TTC549 (cell line): Measurements from ENCODE around the gene DR1.

Experiments used
- FAIRE-seq: peaks from 2 replicates; lab custom pipeline; 2012; peaks lifted over from hg19 to GRCh38; lab: Jason Lieb, UNC

Gene DR1

GRCh38 chr1:93345633-93346420 is at the start of gene DR1:
Gene DR1 (plus strand): TSS chr1:93345907. CDS start chr1:93346646, 739 bp downstream.
- FAIRE-seq = no peak

DNA sequence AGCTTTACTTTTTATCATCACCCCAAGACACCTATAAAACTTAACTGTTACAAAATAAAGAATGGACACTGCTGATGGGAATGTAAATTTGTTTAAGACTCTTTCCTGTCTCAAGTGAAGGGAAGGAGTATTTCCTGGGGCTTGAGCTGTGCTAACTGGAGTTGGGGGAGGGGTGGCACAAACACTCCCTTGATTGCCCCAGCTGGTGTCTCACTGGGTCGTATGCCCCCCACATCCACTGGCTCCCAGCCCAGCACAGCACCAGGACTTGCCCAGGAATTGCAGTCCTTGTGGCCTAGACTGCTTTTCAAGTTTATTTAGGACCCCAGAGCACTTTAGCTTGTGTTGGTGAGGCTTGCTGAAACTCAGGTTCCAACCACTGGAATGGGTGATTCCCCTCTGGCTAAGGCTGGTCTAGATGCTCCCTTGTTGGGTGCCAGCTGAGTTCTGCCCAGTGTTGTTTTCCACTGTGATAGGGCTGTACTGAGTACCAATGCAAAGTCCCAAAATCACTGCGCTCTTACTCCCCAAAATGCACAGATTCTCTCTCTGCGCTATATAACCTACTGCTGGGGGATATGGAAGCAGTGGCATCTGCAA is 49.1 kb upstream of the DR1 start:
- no peak for FAIRE-seq

- FAIRE-seq = no peak
These were observed 44.6 kb upstream of the DR1 start for GRCh38 chr1:93301131-93301530.

- FAIRE-seq = no peak
These were observed 43.6 kb upstream of the DR1 start for GRCh38 chr1:93302078-93302477.

GRCh38 chr1:93304716-93305138 is 41.0 kb upstream of the DR1 start:
- FAIRE-seq = peak; percentile 82

GRCh38 chr1:93306920-93307319 is 38.8 kb upstream of the DR1 start:
- FAIRE-seq = no peak

DNA sequence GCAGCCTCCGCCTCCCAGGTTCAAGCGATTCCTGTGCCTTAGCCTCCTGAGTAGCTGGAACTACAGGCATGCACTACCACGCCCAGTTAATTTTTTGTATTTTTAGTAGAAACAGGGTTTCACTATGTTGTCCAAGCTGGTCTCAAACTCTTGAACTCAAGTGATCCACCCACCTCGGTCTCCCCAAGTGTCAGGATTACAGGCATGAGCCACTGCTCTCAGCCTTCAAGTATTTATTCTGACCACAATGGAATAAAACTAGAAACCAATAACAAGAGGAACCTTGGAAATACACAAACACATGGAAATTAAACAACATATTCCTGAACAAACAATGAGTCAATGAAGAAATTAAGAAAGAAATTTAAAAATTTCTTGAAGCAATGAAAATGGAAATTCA is 32.7 kb upstream of the DR1 start:
- FAIRE-seq = no peak

DNA sequence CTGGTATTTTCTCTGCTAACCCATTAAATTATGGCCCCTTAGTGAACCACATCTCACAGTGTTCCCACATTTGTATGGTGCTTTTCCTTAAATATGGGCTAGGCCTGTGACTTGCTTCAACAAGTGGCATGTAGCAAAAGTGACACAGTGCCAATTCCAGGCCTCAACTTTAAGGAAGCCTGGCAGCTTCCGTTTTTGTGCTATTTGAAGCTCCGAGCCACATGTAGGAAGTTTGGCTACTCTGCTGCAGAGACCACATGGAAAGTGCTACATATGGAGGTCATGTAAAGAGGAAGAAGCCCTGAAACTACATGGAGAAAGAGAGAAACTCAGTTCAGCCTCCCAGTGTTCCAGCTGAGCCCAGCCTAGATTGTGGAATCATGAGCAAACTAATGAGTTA is 28.5 kb upstream of the DR1 start:
- no peak for FAIRE-seq

DNA sequence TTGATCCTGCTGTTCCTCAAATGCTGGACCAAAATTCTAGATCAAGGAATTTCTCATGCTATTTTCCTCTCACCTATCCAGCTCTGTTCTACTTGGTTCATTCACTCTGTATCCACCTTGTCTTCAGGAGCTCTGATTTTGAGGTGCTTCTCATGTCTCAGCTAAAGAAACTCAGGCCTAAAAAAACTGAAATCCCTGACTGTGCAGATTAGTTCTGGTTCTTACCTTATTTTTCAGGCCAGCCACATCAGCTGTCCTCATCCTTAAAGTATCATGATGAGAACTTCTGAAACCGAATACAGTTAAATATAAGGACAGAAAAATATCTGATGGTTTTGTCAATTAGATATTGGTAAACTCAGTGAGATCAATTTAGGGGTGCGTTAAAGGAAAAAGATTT is 27.8 kb upstream of the DR1 start:
- FAIRE-seq = no peak

DNA sequence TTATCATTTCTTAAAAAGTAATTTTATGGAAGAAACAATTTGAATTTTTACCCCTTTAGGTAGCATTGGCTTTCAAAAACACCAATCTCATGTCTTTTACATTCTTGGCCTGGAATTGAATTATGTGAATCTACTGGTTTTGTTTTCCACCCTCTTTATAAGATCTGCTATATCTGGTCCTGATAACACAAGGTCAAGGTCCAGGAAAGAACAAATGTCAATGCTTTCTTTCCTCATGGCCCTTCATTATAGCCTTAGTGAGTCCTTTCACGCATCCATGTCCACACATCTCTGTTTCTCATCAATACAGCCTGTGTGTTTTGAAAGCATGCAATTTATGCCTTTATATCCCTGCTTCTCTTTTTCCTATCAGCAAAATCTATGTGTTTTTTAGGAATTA is 24.0 kb upstream of the DR1 start:
- no peak for FAIRE-seq

DNA sequence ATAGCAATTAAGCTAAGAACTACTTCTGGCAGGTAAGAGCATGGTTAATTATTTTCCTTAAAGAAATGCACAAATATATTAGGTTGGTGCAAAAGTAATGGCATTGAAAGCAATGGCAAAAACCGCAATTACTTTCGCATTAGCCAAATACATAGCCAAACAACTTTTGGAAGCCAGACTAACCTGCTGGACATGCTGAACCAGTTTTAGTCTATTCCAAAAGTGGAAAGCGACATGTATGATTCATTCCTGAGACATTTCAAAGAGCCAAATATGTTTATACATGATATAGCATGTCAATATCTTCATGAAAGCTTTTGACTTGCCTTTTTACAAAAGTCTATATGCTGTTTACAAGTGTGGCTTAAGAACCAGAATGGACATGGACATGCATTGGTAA is 23.4 kb upstream of the DR1 start:
- FAIRE-seq = no peak

DNA sequence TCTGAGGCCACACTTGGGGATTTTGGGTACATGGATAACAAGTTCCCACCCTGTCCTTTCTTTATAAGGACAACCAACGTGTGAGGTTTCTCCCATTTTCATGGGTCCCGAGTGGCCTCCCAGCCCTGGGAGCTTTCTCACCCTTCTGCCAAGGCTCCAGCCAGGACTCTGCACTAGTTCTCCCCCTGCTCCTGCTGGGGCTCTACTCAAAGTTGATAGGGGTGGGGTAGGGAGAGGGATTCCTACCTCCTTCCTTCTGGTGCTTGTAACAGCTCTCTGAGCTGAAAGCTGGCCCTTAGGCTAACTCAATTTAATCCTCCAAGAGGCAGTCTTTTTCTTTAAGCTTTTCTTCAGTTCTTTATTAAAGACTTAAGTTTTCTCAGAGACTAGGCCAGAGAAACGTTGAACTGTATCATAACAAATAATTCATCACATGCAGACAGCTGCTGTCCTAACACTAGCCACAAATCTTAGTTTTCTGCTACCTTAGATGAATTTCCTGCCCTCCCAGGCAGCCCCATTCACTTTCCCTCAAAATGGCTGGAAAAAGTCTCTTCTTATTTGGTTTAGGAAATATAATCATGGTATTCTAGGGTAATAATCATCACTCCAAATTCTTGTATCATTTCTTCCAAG is 22.4 kb upstream of the DR1 start:
- FAIRE-seq = no peak

DNA sequence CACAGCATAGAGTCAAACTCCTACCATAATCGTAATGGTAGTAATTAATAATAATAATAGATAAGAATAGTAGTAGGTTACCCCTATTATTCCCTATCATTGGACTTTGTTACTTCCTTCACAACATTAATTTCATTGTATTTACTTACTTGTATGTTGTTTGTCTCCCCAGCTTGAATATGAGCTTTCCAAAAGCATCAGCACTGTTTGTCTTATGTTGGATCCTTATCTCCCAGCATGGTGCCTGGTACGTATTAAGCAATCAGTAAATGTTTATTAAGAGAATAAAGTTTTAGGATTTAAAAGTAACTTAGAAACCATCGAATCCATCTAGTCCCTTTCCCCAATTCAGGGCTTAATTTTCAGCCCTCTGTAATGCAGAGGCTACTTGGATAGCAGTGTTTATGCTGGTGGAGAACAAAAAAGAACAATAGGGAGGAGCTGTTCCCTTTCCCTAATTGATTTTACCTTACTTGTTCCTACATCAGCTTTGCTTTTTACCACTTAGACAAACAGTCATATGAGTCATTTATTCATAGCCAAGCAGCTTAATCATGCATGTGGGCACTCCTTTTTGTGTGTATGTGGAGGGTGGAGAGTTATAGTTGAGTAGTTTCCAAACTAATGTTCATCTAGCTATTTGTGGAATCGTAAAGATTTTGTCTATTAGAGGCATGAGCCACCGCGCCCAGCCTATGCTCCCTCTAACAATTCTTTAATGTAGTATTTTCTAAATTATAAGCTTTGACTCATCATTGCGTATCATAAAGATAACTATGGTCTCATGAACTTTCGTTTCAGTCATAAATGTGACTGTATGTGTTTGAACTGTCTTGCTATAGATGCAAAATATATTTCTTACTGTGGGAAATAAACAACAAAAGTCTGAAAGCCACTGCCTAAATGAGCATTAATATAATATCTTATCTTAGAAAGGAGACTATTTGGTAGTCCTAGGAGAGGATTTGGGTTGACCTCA is 20.9 kb upstream of the DR1 start:
- FAIRE-seq = no peak

DNA sequence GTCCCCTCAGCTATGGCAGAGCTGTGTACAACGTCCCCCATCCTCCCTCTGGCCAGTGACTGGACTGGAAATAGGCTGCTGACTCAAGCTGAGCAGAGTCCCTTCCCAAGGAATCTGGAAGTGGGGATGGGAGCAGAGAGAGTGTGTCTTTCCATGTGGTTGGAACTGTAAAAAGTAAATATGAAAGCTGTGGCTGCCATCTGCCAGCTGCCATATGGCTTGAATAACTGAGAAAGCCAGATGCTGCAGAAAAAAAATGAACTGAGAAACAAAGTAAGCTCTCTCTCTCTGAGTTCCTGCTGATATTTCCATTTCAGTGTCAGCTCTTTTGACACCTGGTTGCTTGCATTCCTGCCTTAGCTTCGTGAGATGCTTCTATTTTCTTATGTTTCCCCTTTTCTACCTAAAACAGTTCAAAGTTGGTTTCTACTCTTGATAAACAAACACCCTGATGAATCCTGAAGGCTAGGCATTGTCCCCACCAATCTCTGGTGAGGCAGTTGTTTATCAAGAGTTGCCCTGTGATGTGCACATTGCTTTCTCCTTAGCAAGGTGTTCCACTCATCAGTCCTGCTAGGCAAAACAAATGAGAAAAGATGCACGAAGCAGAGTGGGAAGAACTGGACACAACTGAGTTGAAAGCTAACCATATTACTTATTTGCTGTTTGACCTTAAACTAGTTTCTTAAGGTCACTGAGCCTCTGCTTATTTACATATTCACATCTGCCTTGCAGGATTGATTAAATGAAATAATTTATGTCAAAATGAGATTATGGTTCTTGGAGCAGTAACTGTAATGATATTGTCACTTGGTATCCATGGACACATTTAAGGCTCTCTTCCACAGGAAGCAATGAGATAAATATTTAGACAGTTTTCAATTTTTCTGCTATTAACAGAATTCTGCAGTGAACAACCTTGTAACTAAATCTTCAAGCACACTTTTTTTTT is 16.6 kb upstream of the DR1 start:
- no peak for FAIRE-seq

DNA sequence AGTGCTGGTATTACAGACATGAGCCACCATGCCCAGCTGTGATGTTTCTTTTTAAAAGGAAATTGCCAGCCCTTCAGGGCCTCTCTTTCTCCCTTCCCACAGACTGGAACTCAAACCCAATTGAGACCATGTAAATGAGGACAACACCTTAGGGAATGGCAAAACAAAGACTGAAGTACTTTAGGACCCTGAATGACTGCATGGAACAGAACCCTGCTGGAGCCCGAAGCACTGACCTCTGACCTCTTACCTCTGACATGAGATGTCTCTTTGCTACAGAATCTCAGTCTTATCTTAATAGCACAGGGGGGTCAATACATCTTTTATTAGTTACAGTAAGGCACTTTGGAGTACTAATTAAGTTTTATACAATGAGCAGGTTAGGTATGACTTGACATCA is 15.5 kb upstream of the DR1 start:
- FAIRE-seq = no peak

DNA sequence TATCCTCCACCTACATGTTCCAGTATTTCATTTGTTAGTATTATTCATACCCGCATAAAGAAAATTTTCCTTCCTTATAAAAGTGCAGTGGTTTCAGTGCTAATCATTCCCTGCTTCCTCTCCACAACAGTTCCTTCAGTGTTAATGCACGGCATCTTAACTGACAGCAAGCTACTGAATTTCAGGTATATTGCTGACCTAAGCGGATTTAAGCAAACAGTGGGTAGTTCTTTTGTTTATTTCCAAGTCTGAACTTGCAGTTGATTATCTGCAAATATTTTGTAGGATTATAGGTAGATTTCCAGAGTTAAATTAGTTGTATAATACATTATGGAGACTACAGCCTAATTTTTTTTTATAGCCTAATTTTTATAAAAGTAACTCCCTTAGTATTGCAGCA is 15.1 kb upstream of the DR1 start:
- no peak for FAIRE-seq

GRCh38 chr1:93331412-93331811 is 14.3 kb upstream of the DR1 start:
- FAIRE-seq = no peak

DNA sequence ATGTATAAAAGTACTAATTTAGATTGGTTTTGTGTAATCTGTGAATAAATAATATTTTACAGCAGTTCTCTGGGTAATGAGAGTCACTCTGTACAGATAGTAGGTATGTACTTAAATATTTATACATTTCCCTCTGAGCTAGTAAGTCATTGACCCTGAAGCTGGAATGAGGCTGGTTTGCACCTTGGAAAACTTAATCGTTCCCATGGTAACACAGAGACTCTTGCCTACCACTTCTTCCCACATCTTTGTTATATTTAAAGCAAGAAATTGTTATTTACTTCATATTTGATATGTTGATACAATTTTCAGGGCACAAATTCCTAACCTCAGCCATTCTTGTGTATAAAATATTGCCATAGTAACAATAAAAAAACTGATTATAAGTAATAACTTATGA is 13.3 kb upstream of the DR1 start:
- FAIRE-seq = no peak

GRCh38 chr1:93338387-93339146 is 7.1 kb upstream of the DR1 start:
- FAIRE-seq = no peak

DNA sequence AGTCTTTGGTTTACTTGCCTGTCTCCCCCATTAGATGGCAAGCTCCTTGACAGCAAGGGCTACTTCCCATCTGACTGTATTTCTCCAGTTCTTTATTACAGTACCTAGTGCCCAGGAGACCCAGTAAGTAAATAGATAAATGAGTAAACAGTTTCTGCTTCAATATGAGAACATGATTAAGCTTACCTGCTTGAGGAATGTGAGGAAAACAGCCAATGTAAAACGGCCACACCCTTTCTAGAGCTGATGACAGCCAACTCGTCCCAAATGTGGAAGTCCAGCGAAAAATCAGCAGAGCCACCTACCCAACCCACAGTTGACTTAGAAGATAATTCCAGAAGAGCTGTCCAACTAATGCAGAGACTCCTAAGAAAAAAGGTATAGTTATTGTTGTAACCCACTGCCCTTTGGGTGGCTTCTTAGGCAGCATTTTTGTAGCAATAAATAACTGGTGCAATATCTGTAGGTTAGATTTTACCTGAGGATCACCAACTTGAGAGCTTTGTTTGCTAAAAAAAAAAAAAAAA is 6.5 kb upstream of the DR1 start:
- no peak for FAIRE-seq
